Measurements from ENCODE around the gene MUC13.

DNA sequence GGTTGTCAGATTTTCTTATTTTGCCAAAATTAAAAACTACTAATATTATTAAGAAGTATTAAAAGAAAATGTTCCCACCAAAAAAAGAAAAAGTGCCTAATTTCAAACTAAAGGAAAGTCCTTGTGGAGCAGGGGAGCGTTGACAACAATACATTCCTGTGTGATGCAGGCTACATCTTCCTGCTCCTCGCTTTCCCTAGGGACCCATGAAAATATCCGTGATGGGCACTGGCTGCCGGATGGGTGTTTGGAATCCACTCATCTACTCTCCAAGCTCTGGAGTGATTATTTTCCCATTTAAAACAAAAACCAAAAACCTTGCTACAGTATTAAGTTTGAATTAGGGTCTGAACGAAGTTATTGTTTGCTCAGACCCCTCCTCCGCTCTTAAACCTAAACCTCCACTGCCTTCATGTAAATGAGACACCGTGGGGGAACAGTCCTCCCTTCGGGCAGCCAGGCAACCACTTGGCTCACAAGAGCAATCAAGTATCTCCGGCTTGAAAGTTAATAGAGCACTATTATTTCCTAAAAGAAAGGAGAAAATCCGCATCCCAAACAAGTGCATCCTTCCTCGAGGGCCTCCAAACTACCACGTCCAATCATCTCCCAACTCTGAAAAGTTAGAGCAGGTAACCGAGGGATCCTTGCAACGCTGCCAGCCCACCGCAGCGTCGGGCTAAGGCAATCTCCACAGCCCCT, 48.9 kb downstream of the MUC13 start:
- TF ChIP-seq SP1 (CRISPR knock-in tag; conservative IDR thresholded peaks at IDR 0.05) (0 out of 2 replicates have a peak, but pooled peaks have one; percentile 14), TEAD4 (CRISPR knock-in tag; IDR thresholded peaks at IDR 0.05) (no peak), HMGA2 (CRISPR knock-in tag; IDR thresholded peaks at IDR 0.05) (no peak), NR2C2 (CRISPR knock-in tag; IDR thresholded peaks at IDR 0.05) (no peak), ZNF423 (CRISPR knock-in tag; IDR thresholded peaks at IDR 0.05) (no peak), ZNF396 (CRISPR knock-in tag; IDR thresholded peaks at IDR 0.05; ENCODE audit: borderline replicate concordance) (no peak), CREB1 (CRISPR knock-in tag; IDR thresholded peaks at IDR 0.05) (no peak)
- TF ChIP-seq, protein P1, sequence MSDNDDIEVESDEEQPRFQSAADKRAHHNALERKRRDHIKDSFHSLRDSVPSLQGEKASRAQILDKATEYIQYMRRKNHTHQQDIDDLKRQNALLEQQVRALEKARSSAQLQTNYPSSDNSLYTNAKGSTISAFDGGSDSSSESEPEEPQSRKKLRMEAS (CRISPR knock-in tag; IDR thresholded peaks at IDR 0.05): no peak
- TF ChIP-seq, protein P2, sequence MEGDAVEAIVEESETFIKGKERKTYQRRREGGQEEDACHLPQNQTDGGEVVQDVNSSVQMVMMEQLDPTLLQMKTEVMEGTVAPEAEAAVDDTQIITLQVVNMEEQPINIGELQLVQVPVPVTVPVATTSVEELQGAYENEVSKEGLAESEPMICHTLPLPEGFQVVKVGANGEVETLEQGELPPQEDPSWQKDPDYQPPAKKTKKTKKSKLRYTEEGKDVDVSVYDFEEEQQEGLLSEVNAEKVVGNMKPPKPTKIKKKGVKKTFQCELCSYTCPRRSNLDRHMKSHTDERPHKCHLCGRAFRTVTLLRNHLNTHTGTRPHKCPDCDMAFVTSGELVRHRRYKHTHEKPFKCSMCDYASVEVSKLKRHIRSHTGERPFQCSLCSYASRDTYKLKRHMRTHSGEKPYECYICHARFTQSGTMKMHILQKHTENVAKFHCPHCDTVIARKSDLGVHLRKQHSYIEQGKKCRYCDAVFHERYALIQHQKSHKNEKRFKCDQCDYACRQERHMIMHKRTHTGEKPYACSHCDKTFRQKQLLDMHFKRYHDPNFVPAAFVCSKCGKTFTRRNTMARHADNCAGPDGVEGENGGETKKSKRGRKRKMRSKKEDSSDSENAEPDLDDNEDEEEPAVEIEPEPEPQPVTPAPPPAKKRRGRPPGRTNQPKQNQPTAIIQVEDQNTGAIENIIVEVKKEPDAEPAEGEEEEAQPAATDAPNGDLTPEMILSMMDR (IDR thresholded peaks at IDR 0.05): no peak
- TF ChIP-seq, protein P3, sequence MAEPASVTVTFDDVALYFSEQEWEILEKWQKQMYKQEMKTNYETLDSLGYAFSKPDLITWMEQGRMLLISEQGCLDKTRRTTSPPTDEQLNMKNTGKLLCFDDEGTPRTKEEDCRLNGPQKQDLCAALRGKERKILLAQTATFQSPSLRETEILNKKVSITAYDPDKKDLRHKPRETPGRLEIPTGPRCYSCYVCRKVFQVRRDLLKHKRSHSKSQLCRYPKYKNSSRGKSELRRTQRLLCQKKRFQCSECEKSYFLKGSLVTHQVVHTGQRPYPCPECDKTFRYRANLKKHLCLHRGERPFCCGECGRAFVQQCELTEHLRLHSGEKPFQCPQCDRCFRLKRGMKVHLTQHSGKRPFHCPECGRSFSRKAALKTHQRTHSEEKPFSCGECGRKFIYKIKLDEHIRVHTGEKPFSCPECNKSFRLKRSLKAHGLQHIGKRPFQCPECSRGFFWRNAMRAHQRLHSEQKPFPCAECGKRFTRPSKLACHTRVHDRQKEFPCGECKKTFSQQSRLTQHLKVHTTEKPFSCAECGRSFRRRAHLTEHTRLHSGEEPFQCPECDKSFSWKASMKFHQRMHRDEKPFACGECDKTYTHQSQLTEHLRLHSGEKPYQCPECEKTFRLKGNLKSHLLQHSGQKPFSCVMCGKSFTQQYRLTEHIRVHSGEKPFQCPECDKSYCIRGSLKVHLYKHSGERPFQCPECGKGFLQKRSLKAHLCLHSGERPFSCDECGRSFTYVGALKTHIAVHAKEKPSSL (CRISPR knock-in tag; conservative IDR thresholded peaks at IDR 0.05): no peak

Data from WTC11 (cell line).